Transverse colon (tissue), 4 donors: Measurements from ENCODE around the gene CDK5RAP2.

ENCODE experiments used
- CTCF ChIP-seq, 5 experiments: fragments of 200-600 bp in 3 of 5; fragments of 450-650 bp in 2 of 5; sonication (generic) in 3 of 5; IDR thresholded peaks; 1 replicate in 2 of 5; 2 replicates in 3 of 5; pipeline ENCODE4 v1.5.1; 2016 to 2017; ENCODE audit warnings: antibody characterized with exemption in 5 of 5, inconsistent platforms in 3 of 5, mild to moderate bottlenecking in 2 of 5, moderate library complexity in 1 of 5
- POLR2AphosphoS5 ChIP-seq, 3 donors: sonication (generic); formaldehyde crosslinking; IDR thresholded peaks; one replicate each; pipeline ENCODE4 v1.6.1; 2016; ENCODE audit warnings: antibody characterized with exemption in 3 of 3

GRCh38 chr9:120609636-120610035, 29.7 kb upstream of the CDK5RAP2 start:
- TF ChIP-seq CTCF (IDR thresholded peaks at IDR 0.05) (no peak), POLR2AphosphoS5 (IDR thresholded peaks at IDR 0.05) (no peak)
